ENCODE results near the gene VAV2.
A peak's percentile ranks its signal among the peaks of the same experiment; 100 is the strongest.

Gene VAV2

GRCh38 chr9:133981589-133981957 is 10.6 kb downstream of the VAV2 start:
- no peak for DNase-seq

GRCh38 chr9:133980864-133981588 is 11.1 kb downstream of the VAV2 start:
- DNase-seq, result no peak

GRCh38 chr9:133979921-133980863 is 11.9 kb downstream of the VAV2 start:
- DNase-seq, result peak in 1 of 58 donors; percentile 30

GRCh38 chr9:133979273-133979920 is 12.7 kb downstream of the VAV2 start:
- peak in 1 of 58 donors; percentile 51 for DNase-seq

- no peak for DNase-seq
Observed at GRCh38 chr9:133978899-133979272, 13.2 kb downstream of the VAV2 start.

- no peak for DNase-seq
Observed at GRCh38 chr9:133978226-133978898, 13.8 kb downstream of the VAV2 start.

- DNase-seq, result no peak
Observed at GRCh38 chr9:133977421-133978201, 14.5 kb downstream of the VAV2 start.

- no peak for DNase-seq
Observed at GRCh38 chr9:133976887-133977286, 15.2 kb downstream of the VAV2 start.

- no peak for DNase-seq
Observed at GRCh38 chr9:133976191-133976861, 15.8 kb downstream of the VAV2 start.

- DNase-seq, result no peak
Observed at GRCh38 chr9:133975511-133975910, 16.6 kb downstream of the VAV2 start.

- no peak for DNase-seq
Observed at GRCh38 chr9:133974631-133975341, 17.3 kb downstream of the VAV2 start.

- no peak for DNase-seq
Observed at GRCh38 chr9:133973791-133974630, 18.1 kb downstream of the VAV2 start.

GRCh38 chr9:133973111-133973790 is 18.9 kb downstream of the VAV2 start:
- no peak for DNase-seq

- no peak for DNase-seq
Observed at GRCh38 chr9:133971981-133972941, 19.9 kb downstream of the VAV2 start.

GRCh38 chr9:133971121-133971951 is 20.8 kb downstream of the VAV2 start:
- no peak for DNase-seq
